Esophagus (tissue), 2 donors: ENCODE data around the gene RGL2. TPM values are rescaled to one million over a fixed set of nuclear protein-coding genes. Genes with fewer than 3 reads are reported as not detected.
"Not testable (repeated sequence)": the region's sequence is repeated elsewhere in the genome, so short reads cannot be mapped to it uniquely, and the experiment has no call there.

Source experiments
- H3K27ac ChIP-seq, 2 donors: one replicate each; pipeline ENCODE4 v1.5.1; 2013; ENCODE audit warnings: low read depth in 2 of 2, mild to moderate bottlenecking in 2 of 2, inconsistent platforms in 1 of 2, low read length in 1 of 2, moderate library complexity in 1 of 2
- H3K27me3 ChIP-seq, 2 donors: one replicate each; pipeline ENCODE4 v1.6.1; 2013; ENCODE audit warnings: low read length in 2 of 2, control low read depth in 1 of 2, mild to moderate bottlenecking in 1 of 2; ENCODE audit not compliant: insufficient read depth in 2 of 2, control insufficient read depth in 1 of 2
- H3K36me3 ChIP-seq, 2 donors: one replicate each; pipeline ENCODE4 v1.6.1; 2013; ENCODE audit warnings: low read length in 1 of 2; ENCODE audit not compliant: control insufficient read depth in 2 of 2, insufficient read depth in 2 of 2
- H3K4me1 ChIP-seq, 2 donors: one replicate each; pipeline ENCODE4 v1.6.1; 2013; ENCODE audit warnings: low read length in 1 of 2; ENCODE audit not compliant: control insufficient read depth in 2 of 2, insufficient read depth in 2 of 2
- H3K4me3 ChIP-seq, 2 donors: one replicate each; pipeline ENCODE4 v1.5.1; 2013; ENCODE audit warnings: low read length in 2 of 2, mild to moderate bottlenecking in 2 of 2, low read depth in 1 of 2, moderate library complexity in 1 of 2
- H3K9me3 ChIP-seq, 2 donors: one replicate each; pipeline ENCODE4 v1.6.1; 2013; ENCODE audit warnings: mild to moderate bottlenecking in 2 of 2, low read depth in 1 of 2, low read length in 1 of 2, moderate library complexity in 1 of 2; ENCODE audit not compliant: control insufficient read depth in 2 of 2, insufficient read depth in 1 of 2
- WGBS, 2 donors: extraction: QIAGEN DNeasy Blood & Tissue Kit; methylation state at CpG; one replicate each; pipeline ENCODE4 v1.1.7; 2013; 5-methylcytosine and 5-hydroxymethylcytosine counted together
- polyA plus RNA-seq, 2 donors: library from polyadenylated mRNA; stranded (reverse); fragments of 200-250 nt; gene quantifications; one replicate each; pipeline ENCODE4 v1.2.3, GENCODE V29; 2013
- donor health status: healthy with polysubstance abuse.
- donor health status: Bipolar disorder and iron deficiency.

RGL2 gene
- polyA plus RNA-seq, 2 donors: 58.7 to 134 TPM

DNA sequence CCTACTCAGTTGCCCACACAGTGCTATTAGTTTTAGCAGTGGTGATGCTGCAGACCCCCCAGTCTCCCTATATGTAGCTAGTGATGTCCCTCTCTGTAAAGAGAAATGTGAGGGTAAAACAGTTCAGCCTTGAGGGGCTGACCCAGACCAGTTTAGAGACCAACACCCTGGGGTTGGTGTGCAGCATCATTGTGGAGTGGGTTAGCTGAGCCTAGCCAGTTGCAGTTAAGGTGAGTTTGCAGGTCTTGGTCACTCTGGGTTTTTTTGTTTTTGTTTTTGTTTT is 22.2 kb downstream of the RGL2 start:
- Histone ChIP-seq H3K4me3 (peak overlapping the region; percentile 56 to 62), H3K9me3 (no peaks in the 10 kb centered on the region), H3K27me3 (no peaks in the 10 kb centered on the region), H3K36me3 (peaks cover 5 to 25% of the 10 kb centered on the region in 2 donors), H3K27ac (peak overlapping the region; percentile 91 to 98), H3K4me1 (peaks cover 4 to 12% of the 10 kb centered on the region in 2 donors)

DNA sequence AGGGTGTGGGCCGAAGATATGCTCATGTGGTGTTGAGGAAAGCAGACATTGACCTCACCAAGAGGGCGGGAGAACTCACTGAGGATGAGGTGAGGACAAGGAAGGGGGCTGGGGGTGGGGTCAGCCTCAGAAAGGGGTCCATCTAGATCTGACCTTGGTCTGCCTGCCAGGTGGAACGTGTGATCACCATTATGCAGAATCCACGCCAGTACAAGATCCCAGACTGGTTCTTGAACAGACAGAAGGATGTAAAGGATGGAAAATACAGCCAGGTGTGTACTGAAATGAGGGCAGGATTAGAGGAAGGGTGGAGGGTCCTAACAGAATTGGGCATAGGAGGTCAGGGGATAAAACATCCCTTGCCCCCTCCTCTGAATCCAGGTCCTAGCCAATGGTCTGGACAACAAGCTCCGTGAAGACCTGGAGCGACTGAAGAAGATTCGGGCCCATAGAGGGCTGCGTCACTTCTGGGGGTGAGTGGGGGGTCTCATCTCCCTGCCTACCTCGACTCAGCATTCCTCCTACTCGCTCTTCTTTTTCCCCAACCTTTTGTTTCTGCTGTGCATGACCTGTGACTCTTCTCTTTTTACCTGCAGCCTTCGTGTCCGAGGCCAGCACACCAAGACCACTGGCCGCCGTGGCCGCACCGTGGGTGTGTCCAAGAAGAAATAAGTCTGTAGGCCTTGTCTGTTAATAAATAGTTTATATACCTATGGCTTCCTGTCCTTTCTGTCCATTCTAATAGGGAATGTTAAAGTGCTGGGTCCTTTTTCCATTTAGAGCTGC is 22.8 kb downstream of the RGL2 start:
- H3K4me1 ChIP-seq: peaks cover 4 to 12% of the 10 kb centered on the region in 2 donors
- not testable (repeated sequence) for H3K9me3 ChIP-seq, H3K27me3 ChIP-seq
- 65 to 68% methylated on average over 16 of the region's 16 CpGs for WGBS, 2 donors
- H3K4me3 ChIP-seq: peak overlapping the region; percentile 56 to 62
- peaks cover 5 to 25% of the 10 kb centered on the region in 2 donors for H3K36me3 ChIP-seq
- H3K27ac ChIP-seq: peak overlapping the region; percentile 91 to 98

GRCh38 chr6:33273924-33274902 is 24.5 kb downstream of the RGL2 start:
- Histone ChIP-seq H3K27me3 (no peaks in the 10 kb centered on the region), H3K4me1 (peaks cover 4 to 10% of the 10 kb centered on the region in 2 donors), H3K9me3 (no peaks in the 10 kb centered on the region), H3K36me3 (peaks cover 0 to 15% of the 10 kb centered on the region in 2 donors), H3K4me3 (peak overlapping the region; percentile 15 to 93), H3K27ac (peak overlapping the region; percentile 58 to 98)
- WGBS, 2 donors: 49 to 50% methylated on average over 14 of the region's 14 CpGs

DNA sequence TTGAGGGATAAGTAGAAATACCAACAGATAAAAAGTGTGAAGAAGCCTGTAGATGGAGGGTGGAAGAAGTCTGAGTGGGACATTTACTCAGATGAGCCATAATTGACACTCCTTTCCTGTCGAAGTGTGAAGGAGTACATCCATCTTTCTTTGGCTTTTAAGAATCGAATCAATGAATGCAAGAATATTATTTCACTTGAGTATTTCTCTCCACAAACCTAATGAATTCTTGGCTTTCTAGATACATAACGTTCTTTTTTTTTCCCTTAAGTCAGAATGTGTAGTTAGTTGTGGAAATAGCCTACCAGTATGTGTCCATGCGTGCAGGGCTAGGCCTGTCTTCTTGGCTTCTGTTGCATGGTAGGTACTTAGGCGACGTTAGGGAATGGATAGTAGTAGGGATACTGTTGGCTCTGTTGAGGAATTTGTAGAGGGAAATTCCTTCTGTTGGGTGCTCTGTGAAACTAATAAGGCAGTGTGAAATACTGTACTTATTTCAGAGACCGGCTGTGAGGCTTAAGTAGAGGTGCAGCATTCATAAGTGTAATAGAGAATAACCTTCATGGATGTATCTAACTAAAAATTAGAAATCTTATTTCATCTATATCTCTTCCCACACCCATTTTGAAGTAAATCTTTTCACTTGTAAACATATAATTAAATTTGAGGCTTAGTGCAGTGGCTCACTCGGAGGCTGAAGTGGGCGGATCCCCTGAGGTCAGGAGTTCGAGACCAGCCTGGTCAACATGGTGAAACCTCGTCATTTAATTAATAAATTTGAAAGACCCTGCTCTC is 25.4 kb downstream of the RGL2 start:
- 43 to 45% methylated on average over 11 of the region's 11 CpGs for WGBS, 2 donors
- Histone ChIP-seq H3K4me1 (peaks cover 4 to 10% of the 10 kb centered on the region in 2 donors), H3K9me3 (no peaks in the 10 kb centered on the region), H3K4me3 (peak overlapping the region; percentile 61 to 93), H3K36me3 (peaks cover 2 to 13% of the 10 kb centered on the region in 2 donors), H3K27ac (peak overlapping the region; percentile 71 to 89), H3K27me3 (no peaks in the 10 kb centered on the region)

DNA sequence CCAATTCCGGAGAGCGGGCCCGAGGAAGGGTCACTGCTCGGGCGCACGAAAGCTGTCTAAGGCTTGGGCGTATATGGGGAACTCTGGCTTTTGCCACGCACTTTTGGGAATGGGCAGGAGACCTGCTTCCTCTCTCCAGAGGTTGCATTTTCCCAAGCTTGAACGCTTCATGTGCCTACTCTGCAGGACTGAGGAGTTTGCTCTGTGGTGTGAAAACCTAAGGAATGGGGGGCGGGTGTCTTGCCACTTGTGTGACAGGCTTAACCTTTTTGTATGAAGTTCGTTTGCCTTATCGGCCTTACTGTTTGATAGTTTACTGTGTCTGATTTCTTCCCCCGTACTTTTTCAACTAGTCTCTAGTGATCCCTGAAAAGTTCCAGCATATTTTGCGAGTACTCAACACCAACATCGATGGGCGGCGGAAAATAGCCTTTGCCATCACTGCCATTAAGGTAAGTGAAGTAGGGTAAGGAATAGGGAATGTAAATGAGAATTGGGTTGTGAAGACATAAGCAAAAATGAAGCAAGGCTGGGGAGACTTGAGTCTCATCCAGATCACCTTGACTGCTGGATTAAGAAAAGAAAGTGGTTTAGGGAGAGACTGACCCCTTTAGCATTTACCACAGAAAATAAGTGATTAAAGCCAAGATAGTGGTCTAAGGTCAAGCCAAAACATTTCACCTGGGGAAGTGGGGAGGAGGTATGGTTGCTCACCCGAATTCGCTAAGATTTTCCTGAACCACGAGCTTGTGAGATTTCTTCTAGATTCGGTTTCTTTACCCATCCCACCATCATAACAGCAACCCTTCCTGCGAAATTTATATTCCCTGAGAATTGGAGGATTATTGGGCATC is 26.2 kb downstream of the RGL2 start:
- Histone ChIP-seq H3K4me1 (peaks cover 0 to 5% of the 10 kb centered on the region in 2 donors), H3K9me3 (no peaks in the 10 kb centered on the region), H3K27ac (peak overlapping the region; percentile 71 to 89), H3K27me3 (no peaks in the 10 kb centered on the region), H3K36me3 (peaks cover 7 to 14% of the 10 kb centered on the region in 2 donors), H3K4me3 (peak overlapping the region; percentile 61 to 93)
- WGBS, 2 donors: 6 to 7% methylated on average over 22 of the region's 22 CpGs

- WGBS, 2 donors: 0% methylated on average over 48 of the region's 48 CpGs
- H3K36me3 ChIP-seq: peaks cover 7 to 21% of the 10 kb centered on the region in 2 donors
Measured at GRCh38 chr6:33271468-33272274, 27.1 kb downstream of the RGL2 start, which contains the start of the genes RPS18 and VPS52. Gene RPS18 (plus strand): TSS chr6:33272075. CDS start chr6:33272120, 45 bp downstream. Gene VPS52 (minus strand): TSS chr6:33271876. CDS start chr6:33271675, 201 bp downstream.

DNA sequence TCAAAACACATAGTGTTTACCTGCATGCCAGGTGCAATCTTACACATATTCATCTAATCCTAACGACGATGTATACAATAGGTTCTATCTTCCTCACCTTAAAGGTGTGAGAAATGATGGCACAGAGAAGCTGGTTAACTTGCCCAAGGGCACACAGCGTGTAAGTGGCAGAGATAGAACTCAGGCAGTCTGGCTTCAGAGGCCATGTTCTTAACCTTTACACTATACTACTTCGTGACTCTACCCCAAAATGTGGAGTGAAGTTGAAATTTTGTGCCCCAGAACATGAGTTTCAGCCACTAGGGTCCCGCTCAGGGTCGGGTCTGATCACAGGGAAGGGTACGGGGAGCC is 27.6 kb downstream of the RGL2 start:
- peak overlapping the region; percentile 89 to 94 for H3K27ac ChIP-seq
- H3K4me1 ChIP-seq: peaks cover 0 to 5% of the 10 kb centered on the region in 2 donors
- H3K27me3 ChIP-seq: no peaks in the 10 kb centered on the region
- peaks cover 7 to 23% of the 10 kb centered on the region in 2 donors for H3K36me3 ChIP-seq
- no peaks in the 10 kb centered on the region for H3K9me3 ChIP-seq
- 1 to 2% methylated on average over 7 of the region's 7 CpGs for WGBS, 2 donors
- peak overlapping the region; percentile 77 to 93 for H3K4me3 ChIP-seq

More at GRCh38 chr6:33271468-33272274, 27.1 kb downstream of the RGL2 start, which contains the start of the genes RPS18 and VPS52:
- peaks cover 0 to 7% of the 10 kb centered on the region in 2 donors for H3K4me1 ChIP-seq
- peak within 1 kb of the TSS; percentile 89 to 94 for H3K27ac ChIP-seq
- H3K9me3 ChIP-seq: no peaks in the 10 kb centered on the region
- H3K27me3 ChIP-seq: no peaks in the 10 kb centered on the region
- H3K4me3 ChIP-seq: peak within 1 kb of the TSS; percentile 77 to 93

GRCh38 chr6:33264015-33264414 is 34.7 kb downstream of the RGL2 start:
- no peaks in the 10 kb centered on the region for H3K9me3 ChIP-seq
- no peaks in the 10 kb centered on the region for H3K27me3 ChIP-seq
- H3K27ac ChIP-seq: no peak overlapping the region
- no peak overlapping the region for H3K4me3 ChIP-seq
- H3K4me1 ChIP-seq: peaks cover 0 to 2% of the 10 kb centered on the region in 2 donors
- H3K36me3 ChIP-seq: peaks cover 7 to 33% of the 10 kb centered on the region in 2 donors
- 86 to 88% methylated on average over 7 of the region's 7 CpGs for WGBS, 2 donors
